ENCODE results near the gene KIFC3.

- TF ChIP-seq OVOL3 (tag by site-specific recombination; IDR thresholded peaks at IDR 0.05) (no peak), ZNF621 (tag by site-specific recombination; IDR thresholded peaks at IDR 0.05) (no peak), TSHZ1 (tag by site-specific recombination; IDR thresholded peaks at IDR 0.05; ENCODE audit: borderline replicate concordance) (no peak), ELK4 (IDR thresholded peaks at IDR 0.05; ENCODE audit: borderline replicate concordance, low read depth, low read length) (no peak), ZNF416 (tag by site-specific recombination; IDR thresholded peaks at IDR 0.05) (no peak), KLF7 (tag by site-specific recombination; IDR thresholded peaks at IDR 0.05; ENCODE audit: borderline replicate concordance) (no peak), ZNF223 (tag by site-specific recombination; IDR thresholded peaks at IDR 0.05) (no peak), ZNF514 (tag by site-specific recombination; IDR thresholded peaks at IDR 0.05) (no peak), ZNF707 (tag by site-specific recombination; IDR thresholded peaks at IDR 0.05) (no peak), CTCF (tag by site-specific recombination; IDR thresholded peaks at IDR 0.05) (no peak), PRDM2 (tag by site-specific recombination; IDR thresholded peaks at IDR 0.05; ENCODE audit: borderline replicate concordance) (no peak)
Observed at GRCh38 chr16:57769541-57770145, 32.6 kb downstream of the KIFC3 start.
